Mesendoderm (in vitro differentiated cells): Measurements from ENCODE around the gene CGNL1.

Source experiments
- DNase-seq: peaks from one replicate; pipeline ENCODE4 v3.0.0; 2013
- H2AK5ac ChIP-seq: 2 replicates; pipeline ENCODE4 v1.6.1; 2013; ENCODE audit warnings: low read length, inconsistent platforms
- H2BK120ac ChIP-seq: 2 replicates; pipeline ENCODE4 v1.6.1; 2013; ENCODE audit warnings: low read depth, mild to moderate bottlenecking, low read length, moderate library complexity, mixed read lengths
- H2BK15ac ChIP-seq: replicated peaks from 2 replicates; pipeline ENCODE4 v1.6.1; 2013; ENCODE audit warnings: low read depth, mild to moderate bottlenecking, moderate library complexity
- H2BK5ac ChIP-seq: 2 replicates; pipeline ENCODE4 v1.6.1; 2013; ENCODE audit warnings: low read length, inconsistent platforms
- H3K18ac ChIP-seq: 2 replicates; pipeline ENCODE4 v1.6.1; 2013; ENCODE audit warnings: mild to moderate bottlenecking, low read length, mixed read lengths
- H3K23ac ChIP-seq: one replicate; pipeline ENCODE4 v1.6.1; 2013; ENCODE audit warnings: low read length
- H3K27ac ChIP-seq: 2 replicates; pipeline ENCODE4 v1.5.1; 2013; ENCODE audit warnings: low read depth, mild to moderate bottlenecking, inconsistent platforms, low read length, moderate library complexity
- H3K27me3 ChIP-seq: 2 replicates; pipeline ENCODE4 v1.6.1; 2013; ENCODE audit warnings: low read length, control low read depth, mild to moderate bottlenecking, inconsistent platforms; ENCODE audit not compliant: insufficient read depth, poor library complexity
- H3K36me3 ChIP-seq: 2 replicates; pipeline ENCODE4 v1.6.1; 2013; ENCODE audit warnings: low read length, inconsistent platforms; ENCODE audit not compliant: control insufficient read depth, insufficient read depth
- H3K4ac ChIP-seq: one replicate; pipeline ENCODE4 v1.6.1; 2013; ENCODE audit warnings: low read depth, mild to moderate bottlenecking, low read length, moderate library complexity
- H3K4me1 ChIP-seq: 2 replicates; pipeline ENCODE4 v1.6.1; 2013; ENCODE audit warnings: low read depth, low read length, inconsistent platforms; ENCODE audit not compliant: control insufficient read depth
- H3K4me2 ChIP-seq: 2 replicates; pipeline ENCODE4 v1.6.1; 2013; ENCODE audit warnings: low read length
- H3K4me3 ChIP-seq: 2 replicates; pipeline ENCODE4 v1.5.1; 2013; ENCODE audit warnings: mild to moderate bottlenecking, low read length
- H3K56ac ChIP-seq: one replicate; pipeline ENCODE4 v1.6.1; 2013; ENCODE audit warnings: low read length
- H3K79me1 ChIP-seq: 2 replicates; pipeline ENCODE4 v1.6.1; 2013; ENCODE audit warnings: low read length, inconsistent platforms
- H3K79me2 ChIP-seq: 2 replicates; pipeline ENCODE4 v1.6.1; 2013; ENCODE audit warnings: mild to moderate bottlenecking, low read length; ENCODE audit not compliant: control insufficient read depth, insufficient read depth
- H3K9ac ChIP-seq: 2 replicates; pipeline ENCODE4 v1.6.1; 2013; ENCODE audit warnings: low read length, inconsistent platforms
- H4K5ac ChIP-seq: one replicate; pipeline ENCODE4 v1.6.1; 2013; ENCODE audit warnings: low read length
- H4K8ac ChIP-seq: one replicate; pipeline ENCODE4 v1.6.1; 2013; ENCODE audit warnings: low read depth, mild to moderate bottlenecking, control low read depth, low read length, moderate library complexity
- WGBS: extraction: QIAGEN DNeasy Blood & Tissue Kit; methylation state at CpG from one replicate; pipeline ENCODE4 v1.1.7; 2013; ENCODE audit warnings: low lambda C conversion rate, missing lambda C conversion rate; ENCODE audit not compliant: insufficient coverage; ENCODE audit errors: extremely low coverage; 5-methylcytosine and 5-hydroxymethylcytosine counted together

The CGNL1 gene

DNA sequence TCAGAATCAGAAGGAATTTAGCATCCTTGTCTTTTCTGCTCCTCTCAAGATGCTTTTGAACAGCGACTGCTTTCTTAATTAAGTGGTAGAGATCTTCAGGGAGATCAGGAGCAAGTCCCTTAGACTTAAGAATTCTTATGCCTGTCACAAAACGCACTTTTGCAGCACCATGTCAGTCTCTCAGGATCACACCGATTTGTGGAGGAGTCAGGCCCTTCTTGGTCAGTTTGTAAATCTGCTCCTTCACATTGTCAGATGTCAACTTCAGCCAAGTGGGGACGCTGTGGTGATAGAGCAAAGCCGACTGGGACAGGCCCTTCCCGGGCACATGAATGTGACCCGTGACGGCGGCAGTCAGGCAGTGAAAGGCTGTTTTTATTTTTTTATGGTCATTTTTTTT lies 179.7 kb downstream of the CGNL1 start:
- Histone ChIP-seq H3K36me3 (no peaks in the 10 kb centered on the region), H3K27ac (no peak overlapping the region), H3K79me1 (no peaks in the 10 kb centered on the region), H2BK120ac (no peak overlapping the region), H3K79me2 (no peaks in the 10 kb centered on the region), H4K8ac (no peak overlapping the region), H2BK5ac (no peak overlapping the region), H3K9ac (no peak overlapping the region), H2BK15ac (no peak overlapping the region), H3K18ac (no peak overlapping the region), H3K4ac (no peak overlapping the region), H3K4me2 (no peak overlapping the region), H3K4me1 (peaks cover 16% of the 10 kb centered on the region), H3K56ac (no peak overlapping the region), H2AK5ac (no peak overlapping the region), H3K23ac (no peak overlapping the region), H3K27me3 (no peaks in the 10 kb centered on the region), H3K4me3 (no peak overlapping the region), H4K5ac (no peak overlapping the region)
- no CpG with 5 or more reads among the region's 9 CpGs for WGBS
- DNase-seq: no peak

- Histone ChIP-seq H3K79me1 (no peaks in the 10 kb centered on the region), H4K8ac (no peak overlapping the region), H3K23ac (no peak overlapping the region), H3K56ac (no peak overlapping the region), H3K27me3 (no peaks in the 10 kb centered on the region), H3K79me2 (no peaks in the 10 kb centered on the region), H2BK120ac (no peak overlapping the region), H3K4me1 (peaks cover 8% of the 10 kb centered on the region), H3K18ac (no peak overlapping the region), H3K4me3 (no peak overlapping the region), H3K4me2 (no peak overlapping the region), H3K27ac (no peak overlapping the region), H2BK5ac (no peak overlapping the region), H4K5ac (no peak overlapping the region), H3K4ac (no peak overlapping the region), H3K9ac (no peak overlapping the region), H2AK5ac (no peak overlapping the region), H3K36me3 (no peaks in the 10 kb centered on the region), H2BK15ac (no peak overlapping the region)
- no CpG with 5 or more reads among the region's 3 CpGs for WGBS
- no peak for DNase-seq
Observed at GRCh38 chr15:57557267-57557666, 181.0 kb downstream of the CGNL1 start.

DNA sequence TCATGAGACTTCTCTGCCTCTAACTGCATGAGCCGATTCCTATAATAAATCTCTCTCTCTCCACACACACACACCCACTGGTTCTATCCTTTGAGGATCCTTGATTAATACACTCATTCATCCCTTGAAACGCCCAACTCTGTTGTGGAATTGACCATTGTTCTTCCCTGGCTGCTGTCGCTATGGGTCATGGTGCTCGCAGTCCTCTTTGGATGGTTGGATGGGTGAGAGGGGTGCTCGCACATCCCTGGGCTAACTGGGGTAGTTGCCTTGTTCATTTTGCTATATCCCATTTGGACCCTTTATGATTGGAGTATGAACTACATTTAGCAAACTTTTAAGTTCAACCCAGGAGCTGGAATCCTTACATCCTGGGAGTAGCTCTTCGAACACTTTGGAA lies 181.5 kb downstream of the CGNL1 start:
- WGBS: no CpG with 5 or more reads among the region's 6 CpGs
- no peak overlapping the region for H2BK15ac ChIP-seq
- no peak overlapping the region for H3K4me2 ChIP-seq
- no peak overlapping the region for H2BK5ac ChIP-seq
- no peaks in the 10 kb centered on the region for H3K36me3 ChIP-seq
- peaks cover 5% of the 10 kb centered on the region for H3K4me1 ChIP-seq
- no peak overlapping the region for H2AK5ac ChIP-seq
- H3K23ac ChIP-seq: no peak overlapping the region
- no peak overlapping the region for H2BK120ac ChIP-seq
- no peak overlapping the region for H4K8ac ChIP-seq
- H3K4ac ChIP-seq: no peak overlapping the region
- no peak overlapping the region for H3K18ac ChIP-seq
- H3K56ac ChIP-seq: no peak overlapping the region
- H4K5ac ChIP-seq: no peak overlapping the region
- no peaks in the 10 kb centered on the region for H3K79me1 ChIP-seq
- no peak overlapping the region for H3K9ac ChIP-seq
- no peaks in the 10 kb centered on the region for H3K79me2 ChIP-seq
- DNase-seq: no peak
- H3K27ac ChIP-seq: no peak overlapping the region
- no peaks in the 10 kb centered on the region for H3K27me3 ChIP-seq
- no peak overlapping the region for H3K4me3 ChIP-seq

DNA sequence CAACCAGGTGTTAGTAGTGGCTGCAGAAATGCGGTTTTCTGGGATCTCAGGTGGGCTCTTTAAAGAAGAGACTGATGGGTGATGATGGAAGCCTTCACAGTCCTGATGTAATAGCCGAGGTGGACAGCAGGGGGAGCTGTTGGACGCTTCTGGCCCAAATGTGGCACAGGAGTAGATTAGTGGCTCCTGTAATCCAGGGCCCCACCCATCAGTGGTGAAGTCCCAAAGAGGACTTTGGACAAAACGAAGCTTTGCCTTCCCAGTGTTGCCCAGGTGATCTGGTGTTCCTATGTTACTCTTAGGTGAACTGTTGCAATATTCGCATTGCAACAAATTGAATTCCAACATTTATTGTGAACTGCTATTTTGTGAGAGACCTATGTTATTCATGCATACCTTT lies 183.6 kb downstream of the CGNL1 start:
- Histone ChIP-seq H3K36me3 (no peaks in the 10 kb centered on the region), H3K56ac (no peak overlapping the region), H3K4ac (no peak overlapping the region), H2BK5ac (no peak overlapping the region), H2AK5ac (no peak overlapping the region), H3K27me3 (no peaks in the 10 kb centered on the region), H3K79me1 (no peaks in the 10 kb centered on the region), H3K23ac (no peak overlapping the region), H3K9ac (no peak overlapping the region), H2BK120ac (no peak overlapping the region), H3K27ac (no peak overlapping the region), H3K18ac (no peak overlapping the region), H4K8ac (no peak overlapping the region), H3K4me3 (no peak overlapping the region), H2BK15ac (no peak overlapping the region), H3K79me2 (no peaks in the 10 kb centered on the region), H3K4me2 (no peak overlapping the region), H4K5ac (no peak overlapping the region), H3K4me1 (peaks cover 3% of the 10 kb centered on the region)
- no CpG with 5 or more reads among the region's 5 CpGs for WGBS
- peak; percentile 71 for DNase-seq

DNA sequence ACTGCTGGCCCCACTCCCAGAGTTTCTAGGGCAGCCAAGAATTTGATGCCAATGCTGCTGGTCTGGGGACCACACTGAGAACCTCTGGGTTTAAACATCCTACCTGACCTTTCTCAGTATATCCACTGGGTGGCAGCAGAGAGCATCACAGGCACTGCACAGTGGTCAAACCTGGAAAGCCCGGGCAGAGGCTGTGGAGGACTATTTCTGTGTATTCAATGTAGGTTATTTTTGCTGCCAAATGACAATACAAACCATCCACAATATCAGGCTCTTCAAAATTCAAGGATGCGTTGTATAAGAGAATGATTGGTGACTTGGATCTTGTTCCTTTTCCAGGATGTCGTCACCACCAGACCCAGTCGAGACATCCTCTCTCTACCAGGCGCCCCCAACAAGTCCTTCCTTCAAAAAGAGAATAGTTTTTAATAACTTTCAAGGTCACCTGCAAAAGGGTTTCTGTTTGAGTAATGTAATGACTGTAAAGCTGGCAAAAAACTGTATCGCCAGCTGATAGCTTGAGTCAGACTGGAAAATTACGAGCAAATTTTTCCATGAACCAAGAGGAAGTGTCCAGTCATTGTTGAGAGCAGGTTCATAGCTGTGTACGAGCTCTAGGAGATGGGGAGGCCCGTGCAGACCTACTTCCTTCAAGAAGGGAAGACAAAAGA lies 184.9 kb downstream of the CGNL1 start:
- H3K27ac ChIP-seq: no peak overlapping the region
- WGBS: no CpG with 5 or more reads among the region's 9 CpGs

DNA sequence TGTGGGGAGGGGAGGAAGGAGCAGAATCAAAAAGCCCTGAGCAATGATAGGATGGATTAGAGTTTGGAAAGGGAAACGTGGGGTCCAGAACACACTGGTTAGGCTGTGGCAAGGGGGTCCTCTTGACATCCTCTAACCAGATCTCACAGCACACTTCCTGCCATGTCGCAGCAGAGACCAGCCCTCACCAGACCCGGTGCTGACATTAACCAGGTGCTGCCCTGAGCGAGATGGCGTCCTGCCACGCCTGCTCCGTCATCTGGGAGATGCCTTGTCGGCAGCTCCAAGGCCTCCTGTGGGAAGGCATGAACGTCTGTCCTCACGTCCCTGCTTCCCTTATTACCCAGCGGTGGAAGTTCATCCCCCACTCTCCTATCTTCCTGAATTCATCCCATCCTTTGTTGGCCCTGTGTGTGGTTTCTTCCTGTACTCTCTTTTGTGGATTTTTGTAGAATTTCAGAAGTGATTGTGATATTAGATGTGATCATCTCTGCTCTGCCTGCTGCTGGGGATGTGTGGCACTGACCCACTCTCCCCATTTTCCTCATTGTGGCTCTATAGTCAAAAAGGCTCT lies 186.0 kb downstream of the CGNL1 start:
- Histone ChIP-seq H2BK5ac (no peak overlapping the region), H3K56ac (no peak overlapping the region), H2AK5ac (no peak overlapping the region), H4K8ac (no peak overlapping the region), H4K5ac (no peak overlapping the region), H3K18ac (no peak overlapping the region), H3K27me3 (no peaks in the 10 kb centered on the region), H3K79me1 (no peaks in the 10 kb centered on the region), H3K27ac (no peak overlapping the region), H3K4me3 (no peak overlapping the region), H2BK15ac (no peak overlapping the region), H3K36me3 (no peaks in the 10 kb centered on the region), H3K4ac (no peak overlapping the region), H3K9ac (no peak overlapping the region), H3K4me2 (no peak overlapping the region), H3K4me1 (no peaks in the 10 kb centered on the region), H2BK120ac (no peak overlapping the region), H3K23ac (no peak overlapping the region), H3K79me2 (no peaks in the 10 kb centered on the region)
- DNase-seq: no peak
- no CpG with 5 or more reads among the region's 11 CpGs for WGBS

More for the DNA sequence above, 184.9 kb downstream of the CGNL1 start:
- Histone ChIP-seq H2AK5ac (no peak overlapping the region), H3K36me3 (no peaks in the 10 kb centered on the region), H3K4me1 (no peaks in the 10 kb centered on the region), H3K27me3 (no peaks in the 10 kb centered on the region), H2BK15ac (no peak overlapping the region), H3K4ac (no peak overlapping the region), H3K23ac (no peak overlapping the region), H4K5ac (no peak overlapping the region), H2BK5ac (no peak overlapping the region), H3K79me1 (no peaks in the 10 kb centered on the region), H3K4me2 (no peak overlapping the region), H2BK120ac (no peak overlapping the region), H3K4me3 (no peak overlapping the region), H3K56ac (no peak overlapping the region), H3K79me2 (no peaks in the 10 kb centered on the region), H4K8ac (no peak overlapping the region), H3K18ac (no peak overlapping the region), H3K9ac (no peak overlapping the region)
- DNase-seq: peak; percentile 70
